Measurements from ENCODE around the gene THAP9.

Gene THAP9

GRCh38 chr4:82921795-82922194 lies 21.3 kb downstream of the THAP9 start:
- DNase-seq (ENCODE audit: extremely low read depth, low read depth) = no peak
- H3K4me3 ChIP-seq (replicated peaks; ENCODE audit: low read depth, low read length) = no peak overlapping the region
- no peak for TF ChIP-seq CTCF (IDR thresholded peaks at IDR 0.05; ENCODE audit: low read depth, low read length, missing control alignments)

- H3K4me3 ChIP-seq (replicated peaks; ENCODE audit: low read depth, low read length) = no peak overlapping the region
- TF ChIP-seq CTCF (IDR thresholded peaks at IDR 0.05; ENCODE audit: low read depth, low read length, missing control alignments) = no peak
- no peak for DNase-seq (ENCODE audit: extremely low read depth, low read depth)
Measured at GRCh38 chr4:82930848-82931755, 30.6 kb downstream of the THAP9 start.

GRCh38 chr4:82934441-82934840 lies 33.9 kb downstream of the THAP9 start:
- TF ChIP-seq CTCF (IDR thresholded peaks at IDR 0.05; ENCODE audit: low read depth, low read length, missing control alignments) = no peak
- H3K4me3 ChIP-seq (replicated peaks; ENCODE audit: low read depth, low read length) = no peak overlapping the region
- no peak for DNase-seq (ENCODE audit: extremely low read depth, low read depth)

- TF ChIP-seq CTCF (IDR thresholded peaks at IDR 0.05; ENCODE audit: low read depth, low read length, missing control alignments) = no peak
- no peak overlapping the region for H3K4me3 ChIP-seq (replicated peaks; ENCODE audit: low read depth, low read length)
- DNase-seq (ENCODE audit: extremely low read depth, low read depth) = no peak
Measured at GRCh38 chr4:82939414-82939813, 38.9 kb downstream of the THAP9 start.

GRCh38 chr4:82947498-82947897 lies 47.0 kb downstream of the THAP9 start:
- H3K4me3 ChIP-seq (replicated peaks; ENCODE audit: low read depth, low read length) = no peak overlapping the region
- DNase-seq (ENCODE audit: extremely low read depth, low read depth) = no peak
- no peak for TF ChIP-seq CTCF (IDR thresholded peaks at IDR 0.05; ENCODE audit: low read depth, low read length, missing control alignments)

GRCh38 chr4:82948647-82949204 lies 48.2 kb downstream of the THAP9 start:
- no peak overlapping the region for H3K4me3 ChIP-seq (replicated peaks; ENCODE audit: low read depth, low read length)
- no peak for TF ChIP-seq CTCF (IDR thresholded peaks at IDR 0.05; ENCODE audit: low read depth, low read length, missing control alignments)
- DNase-seq (ENCODE audit: extremely low read depth, low read depth) = no peak
